Peyer's patch (tissue), 4 donors: ENCODE results near the gene RAB11FIP5. TPM values are rescaled to one million over a fixed set of nuclear protein-coding genes. Genes with fewer than 3 reads are reported as not detected.
"Not testable (repeated sequence)": the region's sequence is repeated elsewhere in the genome, so short reads cannot be mapped to it uniquely, and the experiment has no call there.

Experiments
- DNase-seq, 3 donors: peaks; one replicate each; pipeline ENCODE4 v3.0.0-alpha.2; 2017 to 2019
- H3K27ac ChIP-seq, 4 donors: fragments of 200-600 bp; sonication (generic); one replicate each; pipeline ENCODE4 v1.5.1; 2016 to 2019
- H3K27me3 ChIP-seq, 2 donors: fragments of 200-600 bp; sonication (generic); one replicate each; pipeline ENCODE4 v1.5.1; 2019
- H3K36me3 ChIP-seq, 3 donors: fragments of 200-600 bp; sonication (generic); one replicate each; pipeline ENCODE4 v1.5.1; 2016 to 2019
- H3K4me1 ChIP-seq, 4 donors: fragments of 200-600 bp; sonication (generic); one replicate each; pipeline ENCODE4 v1.5.1; 2016 to 2019
- H3K4me3 ChIP-seq, 4 donors: fragments of 200-600 bp; sonication (generic); 1 replicate in 3 of 4; 2 replicates in 1 of 4; pipeline ENCODE4 v1.5.1; 2016 to 2019; ENCODE audit warnings: mild to moderate bottlenecking in 1 of 4
- H3K9me3 ChIP-seq, 4 donors: fragments of 200-600 bp; sonication (generic); one replicate each; pipeline ENCODE4 v1.5.1; 2016 to 2019; ENCODE audit warnings: mild to moderate bottlenecking in 1 of 4
- POLR2A ChIP-seq, 2 donors: fragments of 450-650 bp; IDR thresholded peaks; one replicate each; pipeline ENCODE4 v1.5.1; 2017; ENCODE audit warnings: antibody characterized with exemption in 2 of 2, mild to moderate bottlenecking in 2 of 2, moderate library complexity in 2 of 2
- total RNA-seq, 4 donors: library from RNA; depleted of rRNA; stranded (reverse); fragments of >200 nt; gene quantifications; one replicate each; pipeline ENCODE4 v1.1.0, GENCODE V29; 2016
- TF ChIP-seq, protein P1 (sequence below), 6 experiments: fragments of 450-650 bp in 4 of 6; fragments of 200-600 bp in 2 of 6; sonication (generic) in 1 of 6; IDR thresholded peaks; one replicate each; pipeline ENCODE4 v1.5.1; 2017 to 2019; ENCODE audit warnings: antibody characterized with exemption in 6 of 6, mild to moderate bottlenecking in 3 of 6, moderate library complexity in 1 of 6

Gene RAB11FIP5
- total RNA-seq, 4 donors from 2014 or later, result 5.1 to 10.7 (median 9.3) TPM

DNA sequence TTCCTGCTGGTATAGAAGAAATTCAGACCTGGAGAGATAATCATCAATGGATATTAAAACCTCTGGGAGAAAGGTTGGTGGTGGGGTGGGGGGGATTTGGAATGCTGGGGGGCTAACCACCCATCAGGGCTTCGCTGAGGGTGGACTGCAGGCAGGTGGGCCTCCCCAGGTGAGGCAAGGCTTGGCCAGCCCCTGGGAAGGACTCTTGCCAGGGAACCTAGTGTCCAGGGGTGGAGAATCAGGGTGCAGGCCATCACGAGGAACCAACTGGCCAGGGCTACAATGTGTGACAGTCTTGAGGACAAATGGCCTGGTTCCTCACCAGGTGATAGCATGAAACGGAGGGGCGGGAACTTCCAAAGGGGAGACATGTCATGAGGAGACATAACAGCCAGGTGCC lies 11.8 kb downstream of the RAB11FIP5 start:
- peaks cover 0 to 6% (median 0%) of the 10 kb centered on the region in 4 donors for H3K4me1 ChIP-seq
- TF ChIP-seq, protein P1, sequence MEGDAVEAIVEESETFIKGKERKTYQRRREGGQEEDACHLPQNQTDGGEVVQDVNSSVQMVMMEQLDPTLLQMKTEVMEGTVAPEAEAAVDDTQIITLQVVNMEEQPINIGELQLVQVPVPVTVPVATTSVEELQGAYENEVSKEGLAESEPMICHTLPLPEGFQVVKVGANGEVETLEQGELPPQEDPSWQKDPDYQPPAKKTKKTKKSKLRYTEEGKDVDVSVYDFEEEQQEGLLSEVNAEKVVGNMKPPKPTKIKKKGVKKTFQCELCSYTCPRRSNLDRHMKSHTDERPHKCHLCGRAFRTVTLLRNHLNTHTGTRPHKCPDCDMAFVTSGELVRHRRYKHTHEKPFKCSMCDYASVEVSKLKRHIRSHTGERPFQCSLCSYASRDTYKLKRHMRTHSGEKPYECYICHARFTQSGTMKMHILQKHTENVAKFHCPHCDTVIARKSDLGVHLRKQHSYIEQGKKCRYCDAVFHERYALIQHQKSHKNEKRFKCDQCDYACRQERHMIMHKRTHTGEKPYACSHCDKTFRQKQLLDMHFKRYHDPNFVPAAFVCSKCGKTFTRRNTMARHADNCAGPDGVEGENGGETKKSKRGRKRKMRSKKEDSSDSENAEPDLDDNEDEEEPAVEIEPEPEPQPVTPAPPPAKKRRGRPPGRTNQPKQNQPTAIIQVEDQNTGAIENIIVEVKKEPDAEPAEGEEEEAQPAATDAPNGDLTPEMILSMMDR (IDR thresholded peaks at IDR 0.05), result no peak
- no peak for TF ChIP-seq POLR2A (IDR thresholded peaks at IDR 0.05)
- no peaks in the 10 kb centered on the region for H3K9me3 ChIP-seq

DNA sequence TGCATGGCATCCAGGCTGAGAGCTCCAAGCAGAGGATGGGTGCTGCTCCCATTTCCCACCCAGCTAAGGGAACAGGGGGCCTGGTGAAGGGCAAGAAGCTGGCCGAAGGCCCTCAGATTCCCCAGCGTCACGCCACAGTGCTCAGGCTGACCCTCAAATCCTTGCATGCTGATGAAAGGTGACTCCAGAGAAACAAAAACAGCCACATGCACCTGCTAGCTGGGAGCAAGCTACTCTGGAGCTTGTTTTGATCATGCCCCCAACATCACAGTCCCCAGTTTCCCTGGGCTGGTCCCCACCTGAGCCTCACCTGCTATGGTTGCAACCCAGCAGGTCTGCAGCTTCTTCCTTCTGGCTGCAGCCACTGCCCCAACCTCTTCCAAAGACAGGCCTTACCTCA lies 13.3 kb downstream of the RAB11FIP5 start:
- no peak for DNase-seq
- no peak overlapping the region for H3K27ac ChIP-seq
- no peaks in the 10 kb centered on the region for H3K9me3 ChIP-seq
- peaks cover 0 to 6% (median 0%) of the 10 kb centered on the region in 4 donors for H3K4me1 ChIP-seq
- H3K27me3 ChIP-seq, result no peaks in the 10 kb centered on the region
- H3K4me3 ChIP-seq, result no peak overlapping the region
- H3K36me3 ChIP-seq, result no peaks in the 10 kb centered on the region
- TF ChIP-seq, protein P1 (IDR thresholded peaks at IDR 0.05), result no peak
- TF ChIP-seq POLR2A (IDR thresholded peaks at IDR 0.05), result no peak

More for the DNA sequence above, 11.8 kb downstream of the RAB11FIP5 start:
- no peak overlapping the region for H3K27ac ChIP-seq
- H3K36me3 ChIP-seq, result no peaks in the 10 kb centered on the region
- H3K4me3 ChIP-seq, result no peak overlapping the region
- DNase-seq, result no peak
- no peaks in the 10 kb centered on the region for H3K27me3 ChIP-seq

DNA sequence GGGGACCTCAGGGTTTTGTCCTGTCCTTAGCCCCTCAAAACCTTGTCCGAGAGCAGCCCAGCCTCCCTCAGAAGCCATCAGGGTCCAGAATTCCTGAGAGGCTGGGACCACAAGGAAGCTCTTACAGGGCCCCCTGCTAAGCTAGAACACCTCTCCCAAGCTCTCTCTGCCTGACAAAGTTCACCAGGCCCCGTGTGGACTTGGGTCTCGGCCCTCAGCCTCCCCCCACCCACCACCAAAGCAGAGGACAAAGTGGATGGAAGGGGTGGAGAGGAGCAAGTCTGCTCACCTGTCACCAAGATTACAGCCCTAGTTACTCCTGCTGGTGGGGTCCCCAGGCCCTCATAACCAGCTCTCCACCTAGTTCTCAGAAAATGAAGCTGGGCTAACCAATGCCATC lies 16.8 kb downstream of the RAB11FIP5 start:
- Histone ChIP-seq H3K36me3 (no peaks in the 10 kb centered on the region), H3K4me3 (no peak overlapping the region), H3K27ac (no peak overlapping the region), H3K27me3 (no peaks in the 10 kb centered on the region), H3K9me3 (no peaks in the 10 kb centered on the region), H3K4me1 (no peaks in the 10 kb centered on the region)
- DNase-seq, result no peak
- TF ChIP-seq, protein P1 (IDR thresholded peaks at IDR 0.05), result no peak
- TF ChIP-seq POLR2A (IDR thresholded peaks at IDR 0.05), result no peak

DNA sequence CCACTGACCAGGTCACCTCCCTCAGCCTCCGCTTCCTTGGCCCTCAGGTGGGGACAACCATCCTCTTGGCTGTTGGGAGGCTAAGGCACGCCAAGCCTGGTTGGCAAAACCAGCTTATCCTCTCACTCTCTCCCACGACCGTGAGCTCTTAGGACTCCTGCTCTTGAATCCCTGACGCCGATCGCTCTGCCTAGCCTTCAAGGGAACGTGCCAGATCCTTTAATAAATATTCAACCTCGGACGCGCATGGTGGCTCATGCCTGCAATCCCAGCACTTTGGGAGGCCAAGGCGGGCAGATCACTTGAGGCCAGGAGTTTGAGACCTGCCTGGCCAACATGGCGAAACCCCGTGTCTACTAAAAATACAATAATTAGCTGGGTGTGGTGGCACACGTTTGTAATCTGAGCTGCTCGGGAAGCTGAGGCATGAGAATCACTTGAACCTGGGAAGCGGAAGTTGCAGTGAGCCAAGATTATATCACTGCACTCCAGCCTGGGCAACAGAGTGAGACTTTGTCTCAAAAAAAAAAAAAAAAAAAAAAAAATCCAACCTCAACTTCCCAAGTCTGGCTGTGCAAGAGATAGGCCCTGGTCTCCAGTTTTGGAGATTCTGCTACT lies 19.0 kb downstream of the RAB11FIP5 start:
- H3K4me3 ChIP-seq, H3K9me3 ChIP-seq, H3K36me3 ChIP-seq, H3K27me3 ChIP-seq, H3K4me1 ChIP-seq, DNase-seq, H3K27ac ChIP-seq: not testable (repeated sequence)

DNA sequence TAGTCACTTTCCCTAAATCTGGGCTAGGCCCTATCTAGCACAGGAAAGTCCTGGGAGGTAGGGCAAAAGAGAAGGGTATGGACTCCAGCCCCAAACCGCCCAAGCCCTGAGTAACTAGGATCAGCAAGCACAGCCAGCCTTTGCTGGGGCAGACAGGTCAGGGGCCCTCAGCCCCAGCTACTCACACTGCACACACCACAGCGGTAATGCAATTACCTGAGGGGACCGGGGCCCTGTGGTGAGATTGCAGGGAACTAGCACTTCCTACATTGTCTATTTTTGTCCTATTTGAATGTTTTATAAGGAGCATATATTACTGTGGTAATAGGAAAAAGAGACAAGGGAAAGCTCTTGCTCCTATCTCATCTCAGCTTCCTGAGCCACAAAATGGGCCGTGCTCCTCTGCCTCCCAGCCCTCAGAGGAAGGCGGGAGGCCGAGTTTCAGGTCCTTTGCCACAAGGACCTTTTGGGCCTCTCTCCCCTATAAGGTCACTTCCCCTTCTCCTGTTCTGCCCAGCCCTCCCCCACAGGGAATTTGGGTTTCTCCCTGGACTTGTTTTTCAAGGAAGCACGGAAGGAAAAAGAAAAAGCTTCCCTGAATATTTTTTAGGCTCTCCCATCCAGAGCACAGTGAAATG lies 20.5 kb downstream of the RAB11FIP5 start:
- Histone ChIP-seq H3K27ac (no peak overlapping the region), H3K27me3 (no peaks in the 10 kb centered on the region), H3K9me3 (no peaks in the 10 kb centered on the region), H3K36me3 (peaks cover 0 to 9% (median 0%) of the 10 kb centered on the region in 3 donors), H3K4me3 (no peak overlapping the region), H3K4me1 (no peaks in the 10 kb centered on the region)
- TF ChIP-seq, protein P1 (IDR thresholded peaks at IDR 0.05), result no peak
- no peak for TF ChIP-seq POLR2A (IDR thresholded peaks at IDR 0.05)
- DNase-seq, result no peak

DNA sequence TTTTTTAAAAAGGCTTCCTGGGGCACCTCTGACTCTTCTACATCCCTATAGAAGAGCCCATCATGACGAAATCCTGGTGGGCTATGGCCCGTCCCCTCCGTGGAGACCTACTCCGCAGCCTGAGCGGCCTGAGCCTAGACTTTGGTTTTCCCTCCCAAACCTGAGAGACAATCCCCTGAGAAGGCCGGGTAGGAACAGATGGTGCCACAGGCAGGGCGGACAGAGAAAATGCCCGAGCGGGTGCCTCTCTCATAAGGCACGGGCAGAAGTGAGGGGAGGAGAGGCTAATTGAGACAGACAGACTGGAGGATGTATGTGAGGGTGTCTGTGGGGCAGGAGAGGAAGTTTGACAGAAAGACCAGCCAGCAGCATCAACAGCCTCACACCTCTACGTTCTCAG lies 21.1 kb downstream of the RAB11FIP5 start:
- Histone ChIP-seq H3K27me3 (no peaks in the 10 kb centered on the region), H3K36me3 (peaks cover 0 to 9% (median 0%) of the 10 kb centered on the region in 3 donors), H3K4me3 (no peak overlapping the region), H3K4me1 (no peaks in the 10 kb centered on the region), H3K9me3 (no peaks in the 10 kb centered on the region), H3K27ac (no peak overlapping the region)
- no peak for DNase-seq
- TF ChIP-seq, protein P1 (IDR thresholded peaks at IDR 0.05), result no peak
- TF ChIP-seq POLR2A (IDR thresholded peaks at IDR 0.05), result no peak
